ENCODE measurements around the gene MRTFB.

The MRTFB gene

DNA sequence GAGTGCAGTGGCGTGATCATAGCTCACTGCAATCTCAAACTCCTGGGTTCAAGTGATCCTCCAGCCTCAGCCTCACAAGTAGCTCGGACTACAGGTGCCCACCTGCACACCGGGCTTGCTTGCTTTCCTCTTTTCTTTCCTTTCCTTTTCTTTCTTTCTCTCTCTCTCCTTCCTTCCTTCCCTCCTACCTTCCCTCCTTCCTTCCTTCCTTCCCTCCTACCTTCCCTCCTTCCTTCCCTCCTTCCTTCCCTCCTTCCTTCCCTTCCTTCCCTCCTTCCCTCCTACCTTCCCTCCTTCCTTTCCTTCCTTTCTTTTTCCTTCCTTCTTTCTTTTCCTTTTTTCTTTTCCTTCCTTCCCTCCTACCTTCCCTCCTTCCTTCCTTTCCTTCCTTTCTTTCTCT, 225.5 kb downstream of the MRTFB start:
- no peak for DNase-seq

GRCh38 chr16:14298374-14299122, 227.4 kb downstream of the MRTFB start:
- DNase-seq = no peak

DNA sequence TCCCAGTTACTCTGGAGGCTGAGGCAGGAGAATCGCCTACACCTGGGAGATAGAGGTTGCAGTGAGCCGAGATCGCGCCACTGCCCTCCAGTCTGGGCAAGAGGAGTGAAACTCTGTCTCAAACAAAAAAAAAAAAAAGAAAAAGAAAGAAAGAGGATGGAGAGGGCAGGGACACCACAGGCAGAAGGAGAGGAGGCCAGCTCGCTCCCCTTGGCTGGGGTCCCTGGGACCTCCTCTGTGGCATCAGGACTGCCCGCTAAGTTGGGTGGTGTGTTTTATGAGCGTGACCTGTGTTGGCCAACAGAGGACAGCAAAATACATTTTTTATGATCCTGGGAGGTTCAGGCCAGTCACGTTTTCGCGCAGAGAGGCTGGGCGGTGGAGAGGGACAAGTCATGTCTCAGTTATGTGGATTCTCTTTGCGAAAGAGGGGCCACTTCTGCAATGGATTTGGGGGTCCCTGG, 229.6 kb downstream of the MRTFB start:
- DNase-seq = peak; percentile 52

DNA sequence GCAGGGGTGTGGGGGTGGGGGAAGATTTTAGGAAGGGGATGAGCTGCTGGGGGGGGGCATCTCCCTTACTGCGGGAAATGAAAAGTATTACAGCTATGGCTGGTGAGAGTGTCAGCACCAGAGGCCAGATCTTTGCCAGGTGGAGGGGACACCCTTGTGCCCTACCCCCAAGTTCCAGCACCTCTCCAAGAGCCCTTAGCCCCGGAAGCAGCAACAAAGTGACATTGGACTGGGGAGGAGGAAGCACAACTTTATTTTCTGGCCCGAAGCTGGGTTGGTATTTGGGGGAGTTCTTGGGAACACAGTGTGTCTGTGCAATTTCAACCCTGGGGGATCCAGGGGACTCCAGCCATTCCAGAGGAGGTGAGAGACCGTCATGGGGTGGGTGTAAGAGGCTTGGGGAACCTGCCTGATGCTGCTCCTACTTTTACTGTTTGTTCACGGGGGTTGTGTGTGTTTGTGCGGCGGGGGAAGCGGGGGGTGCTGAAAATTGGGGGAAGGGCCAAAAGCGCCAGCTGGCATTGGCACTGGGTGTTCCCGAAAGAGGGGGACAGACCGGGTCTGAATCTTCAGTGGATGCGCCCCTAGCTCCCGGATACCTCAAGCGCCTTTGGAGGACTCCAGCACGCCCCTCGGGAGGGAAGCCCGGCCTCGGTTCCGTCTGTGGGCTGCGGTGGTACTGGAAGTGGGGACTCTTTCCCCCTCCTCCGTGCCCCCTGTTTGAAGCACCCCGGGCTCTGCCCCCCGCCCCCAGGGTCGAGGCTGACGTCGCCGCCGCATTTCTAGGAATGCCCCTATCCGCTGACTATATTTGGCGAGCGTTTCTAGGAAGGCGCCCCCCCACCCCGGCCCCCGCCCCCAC, 230.3 kb downstream of the MRTFB start:
- no peak for DNase-seq

DNA sequence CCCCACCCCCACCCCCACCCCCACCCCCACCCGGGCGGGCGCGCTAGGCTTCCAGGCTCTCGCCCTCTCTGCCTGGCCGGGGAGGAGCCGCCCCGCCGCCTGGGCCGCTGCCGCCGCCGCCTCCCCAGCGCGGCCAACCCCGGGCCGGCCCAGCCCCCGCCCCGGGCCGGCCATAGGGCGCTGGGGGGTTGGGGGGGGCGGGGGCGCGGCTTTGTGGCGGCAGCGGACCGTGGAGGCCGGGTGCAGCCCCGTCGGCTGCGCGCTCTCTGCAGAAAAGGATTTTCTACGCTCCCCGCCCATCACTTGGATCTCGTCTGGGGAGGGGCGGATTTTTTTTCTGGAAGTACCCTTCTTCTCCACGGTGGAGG, 230.9 kb downstream of the MRTFB start:
- peak; percentile 11 for DNase-seq

DNA sequence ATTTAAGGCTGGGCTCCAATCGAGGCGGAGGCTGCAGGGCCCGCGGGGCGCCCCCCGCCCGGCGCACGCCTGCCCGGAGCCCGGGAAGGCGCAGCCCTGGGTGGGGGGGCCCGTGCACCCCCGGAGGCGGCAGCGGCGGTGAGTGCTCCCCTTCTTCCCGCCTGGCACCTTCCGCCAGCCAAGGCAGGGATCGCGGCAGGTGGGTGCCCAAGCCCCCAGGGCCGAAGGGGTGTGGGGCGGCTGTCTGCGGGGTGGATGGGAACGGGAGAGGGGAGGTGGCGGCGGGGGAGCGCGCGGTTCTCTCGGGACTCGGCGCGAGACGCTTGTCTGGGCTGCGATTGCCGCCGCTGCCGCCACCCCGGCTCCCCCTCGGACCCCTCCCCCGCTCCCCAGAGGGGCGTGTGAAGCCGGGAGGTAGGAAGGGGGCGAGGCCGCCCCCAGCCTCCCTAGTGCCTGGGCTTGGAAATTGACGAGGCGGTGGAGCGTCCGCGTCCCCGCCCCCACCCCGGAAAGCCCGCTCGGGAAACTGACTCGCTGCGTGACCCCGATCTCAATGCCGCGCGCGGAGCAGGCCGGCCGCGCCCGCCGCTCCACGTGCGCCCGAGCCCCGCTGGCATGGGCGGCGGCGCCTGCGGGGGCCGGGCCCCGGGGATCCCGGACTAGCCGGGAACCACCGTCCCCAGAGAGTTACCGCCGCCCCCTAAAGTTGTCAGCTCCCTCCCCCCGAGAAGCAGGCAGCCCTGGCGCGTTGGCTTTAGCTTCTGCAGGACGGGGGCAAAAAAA, 231.5 kb downstream of the MRTFB start:
- no peak for DNase-seq

- no peak for DNase-seq
Observed at GRCh38 chr16:14303182-14303618, 232.1 kb downstream of the MRTFB start.

GRCh38 chr16:14303639-14304394, 232.7 kb downstream of the MRTFB start:
- DNase-seq = no peak

- no peak for DNase-seq
Observed at GRCh38 chr16:14304891-14305460, 233.9 kb downstream of the MRTFB start.

DNA sequence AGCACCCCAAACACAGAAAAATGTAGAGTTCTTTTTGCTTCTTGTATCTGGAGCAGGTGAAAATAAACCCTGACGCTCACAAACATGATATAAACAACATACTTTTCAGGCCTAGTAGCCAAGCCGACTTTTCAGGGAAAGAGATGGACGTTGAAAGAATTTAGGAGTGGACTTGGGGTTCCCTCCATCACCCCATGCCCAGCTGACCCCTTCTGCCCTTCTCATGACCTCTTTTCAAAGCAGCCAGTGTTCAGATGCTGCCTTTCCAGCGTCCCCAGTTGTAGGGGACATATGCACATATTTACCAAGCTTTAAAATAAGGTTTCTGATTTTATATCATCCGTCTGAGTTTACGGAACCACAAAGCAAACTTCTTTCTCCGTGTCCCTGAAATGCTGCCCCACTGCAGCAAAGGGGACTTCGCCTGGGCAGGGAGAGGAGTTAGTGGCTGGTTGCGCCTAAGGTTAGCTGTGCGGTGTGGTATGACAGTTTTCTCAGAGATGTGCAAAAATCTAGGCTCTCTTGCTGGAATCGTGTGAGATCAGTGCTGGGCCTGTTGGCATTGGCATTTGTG, 235.5 kb downstream of the MRTFB start:
- DNase-seq = no peak

GRCh38 chr16:14307059-14307526, 236.0 kb downstream of the MRTFB start:
- DNase-seq = no peak

- DNase-seq = no peak
Observed at GRCh38 chr16:14307527-14308367, 236.6 kb downstream of the MRTFB start.

- DNase-seq = no peak
Observed at GRCh38 chr16:14308368-14308723, 237.2 kb downstream of the MRTFB start.

DNA sequence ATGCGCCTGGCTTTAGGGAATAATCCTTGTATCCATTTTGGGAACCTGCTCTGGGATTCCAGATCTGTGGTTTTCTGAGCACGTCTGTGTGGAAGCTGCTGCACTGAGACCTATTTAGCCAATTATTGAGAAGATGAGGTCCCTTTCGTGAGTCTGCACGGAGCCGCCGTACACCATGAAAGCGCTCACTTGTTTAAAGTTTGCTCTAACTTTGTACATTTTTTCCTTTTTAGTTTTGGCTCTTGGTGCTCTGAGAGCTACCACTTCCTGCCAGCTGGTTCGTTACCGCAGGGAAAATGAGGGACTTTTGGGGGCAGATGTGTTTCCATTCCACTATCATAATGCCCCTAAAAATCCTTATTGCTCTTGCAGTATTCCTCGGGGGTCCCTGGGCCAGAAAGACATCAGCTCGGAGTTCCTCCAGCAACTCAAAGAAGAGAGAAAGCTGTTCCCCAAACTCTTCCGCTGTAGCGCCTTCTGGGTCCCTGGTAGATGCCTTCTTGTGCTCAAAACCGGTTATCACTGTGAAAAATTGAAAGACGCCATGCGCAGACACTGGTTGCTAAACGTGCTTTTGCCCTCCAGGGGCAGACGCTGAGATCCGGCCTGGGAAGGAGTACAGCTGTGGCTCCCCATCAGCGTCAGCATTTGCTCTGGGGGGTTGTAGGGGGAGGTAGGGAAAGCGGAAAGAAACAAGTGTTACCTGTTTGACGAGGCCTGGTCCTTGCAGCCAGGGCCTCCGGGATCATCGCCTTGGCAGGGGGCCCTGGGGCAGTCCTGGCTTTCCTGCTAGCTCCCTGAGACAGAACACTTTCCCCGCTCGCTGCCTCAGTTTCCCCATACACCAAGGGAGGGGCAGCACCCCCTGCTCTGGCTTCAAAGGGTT, 238.1 kb downstream of the MRTFB start:
- DNase-seq = no peak

DNA sequence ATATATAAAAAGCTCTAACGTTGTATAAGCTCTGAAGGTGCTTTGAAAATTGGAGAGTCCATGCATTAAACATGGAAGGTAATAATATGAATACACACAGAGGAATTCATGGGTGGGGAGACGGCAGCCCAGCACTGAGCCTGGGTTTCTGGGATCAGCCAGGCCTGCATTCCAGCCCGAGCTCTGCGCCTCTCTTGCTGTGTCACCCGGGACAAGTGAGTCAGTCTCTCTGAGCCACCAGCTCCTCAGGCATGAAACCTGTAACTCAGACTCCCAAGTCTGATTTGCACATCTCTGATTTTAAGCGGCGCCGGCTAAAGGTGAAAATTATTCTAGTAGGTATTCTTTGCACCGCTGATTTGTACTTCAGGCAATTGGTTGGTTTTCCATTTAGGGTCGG, 238.8 kb downstream of the MRTFB start:
- DNase-seq = no peak

DNA sequence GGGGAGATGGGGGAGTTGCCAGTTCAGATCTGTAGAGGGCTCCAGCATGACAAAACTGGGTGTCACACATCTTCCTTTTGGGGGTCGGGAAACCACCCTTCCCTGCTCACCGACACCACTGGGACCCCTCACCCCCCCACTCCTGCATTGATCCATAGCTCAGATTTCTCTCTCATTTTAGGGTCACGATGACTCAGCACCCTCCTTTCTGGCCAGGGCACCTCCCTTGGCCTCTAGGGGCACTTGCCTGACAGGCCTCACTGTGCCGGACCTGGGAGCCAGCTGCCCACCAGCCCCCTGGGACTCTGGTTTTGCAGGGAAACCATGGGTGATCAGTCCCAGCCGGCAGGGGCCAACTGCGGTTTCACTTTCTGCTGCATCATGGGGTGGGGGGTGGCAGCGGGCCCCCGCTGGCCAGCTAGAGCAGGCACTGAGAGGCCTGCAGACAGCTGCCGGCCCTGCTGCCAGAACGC, 239.4 kb downstream of the MRTFB start:
- DNase-seq = no peak

GRCh38 chr16:14314116-14314515, 243.0 kb downstream of the MRTFB start:
- no peak for DNase-seq

GRCh38 chr16:14315683-14316320, 244.7 kb downstream of the MRTFB start:
- no peak for DNase-seq
